Dedifferentiated amniotic fluid mesenchymal stem cell (primary cell): ENCODE data around the gene ARL15.

ENCODE experiments used
- DNase-seq: peaks from one replicate; pipeline ENCODE4 v3.0.0-alpha.2; 2016; ENCODE audit errors: extremely low spot score

The ARL15 gene

GRCh38 chr5:54315736-54316528 lies 5.6 kb upstream of the ARL15 start:
- DNase-seq, result no peak

GRCh38 chr5:54313311-54314270 lies 3.2 kb upstream of the ARL15 start:
- DNase-seq, result no peak

- no peak for DNase-seq
Measured at GRCh38 chr5:54312499-54312898, 2.1 kb upstream of the ARL15 start.

- no peak for DNase-seq
Measured at GRCh38 chr5:54311176-54311677, 854 bp upstream of the ARL15 start.

GRCh38 chr5:54309691-54310432 lies 511 bp downstream of the ARL15 start:
- DNase-seq, result no peak

GRCh38 chr5:54309276-54309675 lies 1.1 kb downstream of the ARL15 start:
- DNase-seq, result no peak

- no peak for DNase-seq
Measured at GRCh38 chr5:54307583-54307982, 2.8 kb downstream of the ARL15 start.

GRCh38 chr5:54306893-54307292 lies 3.5 kb downstream of the ARL15 start:
- DNase-seq, result no peak

- DNase-seq, result no peak
Measured at GRCh38 chr5:54305737-54306136, 4.6 kb downstream of the ARL15 start.

- DNase-seq, result no peak
Measured at GRCh38 chr5:54304040-54304439, 6.3 kb downstream of the ARL15 start.

- DNase-seq, result no peak
Measured at GRCh38 chr5:54302267-54302687, 8.1 kb downstream of the ARL15 start.

GRCh38 chr5:54301849-54302248 lies 8.5 kb downstream of the ARL15 start:
- no peak for DNase-seq

GRCh38 chr5:54301220-54301619 lies 9.2 kb downstream of the ARL15 start:
- DNase-seq, result no peak

- no peak for DNase-seq
Measured at GRCh38 chr5:54298947-54299346, 11.4 kb downstream of the ARL15 start.

- no peak for DNase-seq
Measured at GRCh38 chr5:54296386-54296785, 14.0 kb downstream of the ARL15 start.

- no peak for DNase-seq
Measured at GRCh38 chr5:54295651-54296276, 14.6 kb downstream of the ARL15 start.

GRCh38 chr5:54294097-54294667 lies 16.2 kb downstream of the ARL15 start:
- no peak for DNase-seq

GRCh38 chr5:54292866-54293265 lies 17.5 kb downstream of the ARL15 start:
- DNase-seq, result no peak

GRCh38 chr5:54291498-54291897 lies 18.9 kb downstream of the ARL15 start:
- no peak for DNase-seq

GRCh38 chr5:54289769-54290168 lies 20.6 kb downstream of the ARL15 start:
- no peak for DNase-seq
